PC-3 (cell line): Measurements from ENCODE around the gene BCL11A. TPM values are rescaled to one million over a fixed set of nuclear protein-coding genes. Genes with fewer than 3 reads are reported as not detected.

Experiments
- ATAC-seq: fragments of 200-7000 bp; cut with Tn5 transposase; 2 replicates; pipeline ENCODE4 v1.9.1; 2020; ENCODE audit warnings: mild to moderate bottlenecking, moderate library complexity
- BruUV-seq: library from RNA; stranded (reverse); fragments of 400-500 nt; replicated peaks from 2 replicates; lab custom pipeline; 2021; lab: Mats Ljungman, UMichigan
- CTCF ChIA-PET: fragments of 300-600 bp; sonication (Branson Sonifier 250); formaldehyde crosslinking; loops from one replicate; lab custom pipeline; 2022; ENCODE audit warnings: antibody characterized with exemption; lab: Charles Lee
- POLR2A ChIA-PET: fragments of 300-600 bp; sonication (Branson Sonifier 250); formaldehyde crosslinking; loops from one replicate; lab custom pipeline; 2022; ENCODE audit warnings: antibody characterized with exemption; ENCODE audit not compliant: unreplicated experiment; lab: Charles Lee
- DNase-seq: peaks from one replicate; pipeline ENCODE4 v3.0.0-alpha.2; 2015
- H2AFZ ChIP-seq: fragments of 300-600 bp; sonication (generic); 2 replicates; pipeline ENCODE4 v1.6.0; 2016; ENCODE audit warnings: antibody characterized with exemption, low read length
- H3F3A ChIP-seq: fragments of 300-600 bp; sonication (generic); one replicate; pipeline ENCODE4 v1.6.0; 2017; ENCODE audit warnings: antibody characterized with exemption, low read length, control low read depth, mild to moderate bottlenecking; ENCODE audit not compliant: unreplicated experiment
- H3K27ac ChIP-seq: fragments of 300-600 bp; sonication (generic); 2 replicates; pipeline ENCODE4 v1.5.1; 2016; ENCODE audit warnings: mild to moderate bottlenecking, low read length
- H3K27me3 ChIP-seq: fragments of 300-600 bp; sonication (generic); 2 replicates; pipeline ENCODE4 v1.6.1; 2016; ENCODE audit warnings: low read length, mixed read lengths
- H3K36me3 ChIP-seq: fragments of 300-600 bp; sonication (generic); 2 replicates; pipeline ENCODE4 v1.6.1; 2016; ENCODE audit warnings: low read depth, mixed run types, low read length, mixed read lengths
- H3K4me1 ChIP-seq: fragments of 300-600 bp; sonication (generic); 2 replicates; pipeline ENCODE4 v1.5.1; 2016; ENCODE audit warnings: low read length; ENCODE audit not compliant: insufficient read depth
- H3K4me2 ChIP-seq: fragments of 300-600 bp; sonication (generic); 2 replicates; pipeline ENCODE4 v1.6.0; 2016; ENCODE audit warnings: low read length
- H3K4me3 ChIP-seq: fragments of 300-600 bp; sonication (generic); 2 replicates; pipeline ENCODE4 v1.5.1; 2016; ENCODE audit warnings: mild to moderate bottlenecking, low read length, mixed read lengths
- H3K79me2 ChIP-seq: fragments of 300-600 bp; sonication (generic); 2 replicates; pipeline ENCODE4 v1.6.1; 2017; ENCODE audit warnings: low read length, mixed read lengths
- H3K9ac ChIP-seq: fragments of 300-600 bp; sonication (generic); 2 replicates; pipeline ENCODE4 v1.6.0; 2016; ENCODE audit warnings: mild to moderate bottlenecking, low read length
- H3K9me2 ChIP-seq: fragments of 300-600 bp; sonication (generic); replicated peaks from 2 replicates; pipeline ENCODE4 v1.6.1; 2016; ENCODE audit warnings: mixed run types, low read length, mixed read lengths
- H3K9me3 ChIP-seq: fragments of 300-600 bp; sonication (generic); 2 replicates; pipeline ENCODE4 v1.6.1; 2016; ENCODE audit warnings: low read length, mixed read lengths
- H4K20me1 ChIP-seq: fragments of 300-600 bp; sonication (generic); 2 replicates; pipeline ENCODE4 v1.6.1; 2016; ENCODE audit warnings: low read length, mixed read lengths
- CTCF ChIP-seq: fragments of 300-600 bp; sonication (generic); conservative IDR thresholded peaks from 2 replicates; pipeline ENCODE4 v1.5.1; 2017; ENCODE audit warnings: antibody characterized with exemption, low read depth, mild to moderate bottlenecking, low read length
- EZH2 ChIP-seq: fragments of 300-600 bp; sonication (generic); IDR thresholded peaks from one replicate; pipeline ENCODE4 v1.6.1; 2017; ENCODE audit warnings: antibody characterized with exemption, mild to moderate bottlenecking, low read length; ENCODE audit not compliant: unreplicated experiment
- EZH2phosphoT487 ChIP-seq: fragments of 300-600 bp; sonication (generic); IDR thresholded peaks from 2 replicates; pipeline ENCODE4 v1.6.1; 2018; ENCODE audit warnings: mild to moderate bottlenecking, antibody characterized with exemption, low read length, borderline replicate concordance
- intact Hi-C: fragments of 100-400 bp; cut with micrococcal nuclease; formaldehyde crosslinking; loops from 2 replicates; pipeline ENCODE4 v1.9.0; 2023
- total RNA-seq: library from RNA; depleted of rRNA; stranded (reverse); fragments of >200 nt; gene quantifications from 2 replicates; pipeline ENCODE4 v1.2.3, GENCODE V29; 2014

Gene BCL11A
- total RNA-seq, 1 experiment from 2014 or later: 4.6 TPM

GRCh38 chr2:60440079-60440766, 113.2 kb downstream of the BCL11A start:
- ChIA-PET CTCF (interaction anchor here (0.6 kb wide), 2 partner anchors 74 to 90 kb away, joined by 4 to 5 read pairs; no protein-coding TSS in a partner anchor), POLR2A (no interaction called here)
- H3K9me2 ChIP-seq: no peaks in the 10 kb centered on the region
- H3K9me3 ChIP-seq: no peaks in the 10 kb centered on the region
- no peak for DNase-seq
- no TSS peak for BruUV-seq
- H3K4me2 ChIP-seq: peak overlapping the region; percentile 27; the same call in 1 of the 2 replicates
- H3K27ac ChIP-seq: no peak overlapping the region
- TF ChIP-seq EZH2: no peak
- TF ChIP-seq CTCF: no peak
- TF ChIP-seq EZH2phosphoT487: no peak
- intact Hi-C loops: no loop called here
- H3F3A ChIP-seq: no peaks in the 10 kb centered on the region
- no peaks in the 10 kb centered on the region for H3K27me3 ChIP-seq
- no peak overlapping the region for H3K4me3 ChIP-seq
- H3K9ac ChIP-seq: no peak overlapping the region
- no peaks in the 10 kb centered on the region for H3K36me3 ChIP-seq
- H3K79me2 ChIP-seq: no peaks in the 10 kb centered on the region
- no peak overlapping the region for H2AFZ ChIP-seq
- H3K4me1 ChIP-seq: peaks cover 12% of the 10 kb centered on the region
- no peaks in the 10 kb centered on the region for H4K20me1 ChIP-seq
- no peak for ATAC-seq

GRCh38 chr2:60439219-60439974, 114.1 kb downstream of the BCL11A start:
- Histone ChIP-seq H3K9ac (no peak overlapping the region), H3K36me3 (no peaks in the 10 kb centered on the region), H3K79me2 (no peaks in the 10 kb centered on the region), H3F3A (no peaks in the 10 kb centered on the region), H3K9me2 (no peaks in the 10 kb centered on the region), H3K4me2 (no peak overlapping the region), H3K4me3 (no peak overlapping the region), H3K9me3 (no peaks in the 10 kb centered on the region), H3K4me1 (peaks cover 19% of the 10 kb centered on the region), H3K27me3 (no peaks in the 10 kb centered on the region), H4K20me1 (no peaks in the 10 kb centered on the region), H2AFZ (no peak overlapping the region), H3K27ac (no peak overlapping the region)
- peak; percentile 41; the same call in 1 of the 2 replicates for TF ChIP-seq CTCF
- TF ChIP-seq EZH2: no peak
- no peak for DNase-seq
- CTCF ChIA-PET: no interaction called here
- ATAC-seq: no peak
- POLR2A ChIA-PET: no interaction called here
- no TSS peak for BruUV-seq
- intact Hi-C loops: no loop called here

GRCh38 chr2:60438653-60439052, 114.8 kb downstream of the BCL11A start:
- CTCF ChIA-PET: no interaction called here
- TF ChIP-seq CTCF (no peak), EZH2phosphoT487 (no peak), EZH2 (no peak)
- no peak overlapping the region for H3K4me2 ChIP-seq
- no peak overlapping the region for H3K4me3 ChIP-seq
- no peaks in the 10 kb centered on the region for H3K79me2 ChIP-seq
- H3K27ac ChIP-seq: no peak overlapping the region
- H4K20me1 ChIP-seq: no peaks in the 10 kb centered on the region
- H3F3A ChIP-seq: no peaks in the 10 kb centered on the region
- H3K9ac ChIP-seq: no peak overlapping the region
- no peaks in the 10 kb centered on the region for H3K36me3 ChIP-seq
- DNase-seq (no peak), ATAC-seq (no peak)
- H3K9me2 ChIP-seq: no peaks in the 10 kb centered on the region
- no peaks in the 10 kb centered on the region for H3K9me3 ChIP-seq
- peaks cover 26% of the 10 kb centered on the region for H3K4me1 ChIP-seq
- POLR2A ChIA-PET: no interaction called here
- no peak overlapping the region for H2AFZ ChIP-seq
- no peaks in the 10 kb centered on the region for H3K27me3 ChIP-seq
- BruUV-seq: no TSS peak
- intact Hi-C loops: no loop called here
